HEK293T (cell line): ENCODE measurements around the gene TNK1.

Experiments
- CTCF ChIA-PET: fragments of 350-600 bp; formaldehyde crosslinking; extraction: SDS; loops from one replicate; lab custom pipeline; 2021; ENCODE audit warnings: antibody characterized with exemption, inconsistent platforms; lab: Yijun Ruan, JAX
- POLR2A ChIA-PET: fragments of 350-600 bp; formaldehyde crosslinking; extraction: SDS; loops from one replicate; lab custom pipeline; 2020; ENCODE audit warnings: antibody characterized with exemption, inconsistent platforms; lab: Yijun Ruan, JAX
- DNase-seq: peaks from one replicate; pipeline ENCODE4 v3.0.0; 2012; ENCODE audit warnings: mixed read lengths; ENCODE audit errors: extremely low spot score
- ARNT ChIP-seq: fragments of 450-650 bp; IDR thresholded peaks from 2 replicates; pipeline ENCODE4 v1.6.1; 2017; ENCODE audit warnings: mild to moderate bottlenecking
- BHLHE40 ChIP-seq: fragments of 450-650 bp; IDR thresholded peaks from 2 replicates; pipeline ENCODE4 v1.6.1; 2016; ENCODE audit warnings: mild to moderate bottlenecking, moderate library complexity, borderline replicate concordance
- CTBP1 ChIP-seq: fragments of 450-650 bp; IDR thresholded peaks from 2 replicates; pipeline ENCODE4 v1.6.1; 2016; ENCODE audit warnings: borderline replicate concordance
- ELF4 ChIP-seq: fragments of 450-650 bp; IDR thresholded peaks from 2 replicates; pipeline ENCODE4 v1.6.1; 2017; ENCODE audit warnings: antibody characterized with exemption
- FOXA1 ChIP-seq: fragments of 450-650 bp; IDR thresholded peaks from 2 replicates; pipeline ENCODE4 v1.6.1; 2016; ENCODE audit warnings: mild to moderate bottlenecking
- FOXK2 ChIP-seq: fragments of 450-650 bp; IDR thresholded peaks from 2 replicates; pipeline ENCODE4 v1.6.1; 2016; ENCODE audit warnings: mild to moderate bottlenecking
- FOXM1 ChIP-seq: fragments of 450-650 bp; IDR thresholded peaks from 2 replicates; pipeline ENCODE4 v1.6.1; 2017; ENCODE audit warnings: mild to moderate bottlenecking, borderline replicate concordance
- HDGF ChIP-seq: fragments of 450-650 bp; IDR thresholded peaks from 2 replicates; pipeline ENCODE4 v1.6.1; 2017; ENCODE audit warnings: antibody characterized with exemption, borderline replicate concordance
- L3MBTL2 ChIP-seq: fragments of 450-650 bp; conservative IDR thresholded peaks from 2 replicates; pipeline ENCODE4 v1.6.1; 2016; ENCODE audit warnings: mild to moderate bottlenecking
- LEF1 ChIP-seq: fragments of 450-650 bp; IDR thresholded peaks from 2 replicates; pipeline ENCODE4 v1.6.1; 2017; ENCODE audit warnings: mild to moderate bottlenecking, borderline replicate concordance
- NFRKB ChIP-seq: fragments of 450-650 bp; IDR thresholded peaks from 2 replicates; pipeline ENCODE4 v1.6.1; 2016; ENCODE audit warnings: mild to moderate bottlenecking, moderate library complexity
- PKNOX1 ChIP-seq: fragments of 450-650 bp; IDR thresholded peaks from 2 replicates; pipeline ENCODE4 v1.6.1; 2016
- SP1 ChIP-seq: fragments of 450-650 bp; IDR thresholded peaks from 2 replicates; pipeline ENCODE4 v1.6.1; 2017
- SUZ12 ChIP-seq: fragments of 450-650 bp; IDR thresholded peaks from 2 replicates; pipeline ENCODE4 v1.6.1; 2016; ENCODE audit warnings: mild to moderate bottlenecking
- TARDBP ChIP-seq: fragments of 450-650 bp; IDR thresholded peaks from 2 replicates; pipeline ENCODE4 v1.6.1; 2016
- ZNF384 ChIP-seq: fragments of 450-650 bp; IDR thresholded peaks from 2 replicates; pipeline ENCODE4 v1.6.1; 2016

TNK1 gene

DNA sequence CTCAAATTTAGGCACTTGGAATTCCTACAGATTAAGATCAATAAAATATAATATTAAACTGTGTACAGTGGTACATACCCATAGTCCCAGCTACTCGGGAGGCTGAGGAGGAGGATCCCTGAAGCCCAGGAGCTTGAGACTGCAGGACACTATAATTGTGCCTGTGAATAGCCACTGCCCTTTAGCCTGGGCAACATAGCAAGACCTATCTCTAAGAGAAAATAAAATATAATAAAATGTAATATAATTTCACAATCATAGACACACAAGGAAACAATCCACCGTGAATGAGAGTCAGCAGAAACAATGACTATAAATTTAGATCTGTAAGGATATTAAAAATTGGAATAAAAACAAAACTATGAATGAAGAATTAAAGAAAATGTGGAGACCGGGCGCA is 10.0 kb upstream of the TNK1 start:
- CTCF ChIA-PET = no interaction called here
- POLR2A ChIA-PET = interaction anchor here (0.7 to 1.0 kb wide), 2 partner anchors 11 to 33 kb away, joined by 3 read pairs; partner anchors contain the start of gene TMEM256
- no peak for DNase-seq
- TF ChIP-seq SUZ12 = no peak
- no peak for TF ChIP-seq LEF1
- TF ChIP-seq TARDBP = no peak
- no peak for TF ChIP-seq CTBP1
- no peak for TF ChIP-seq ZNF384
- TF ChIP-seq FOXA1 = no peak
- no peak for TF ChIP-seq HDGF
- TF ChIP-seq ARNT = no peak

- ChIA-PET CTCF (interaction anchor here (1.1 kb wide), 1 partner anchor 12 kb away, joined by 3 read pairs; no protein-coding TSS in a partner anchor), POLR2A (interaction anchor here (1.0 to 1.7 kb wide), 2 partner anchors 20 to 30 kb away, joined by 3 to 7 read pairs; partner anchors contain the start of genes PLSCR3 and TMEM256)
- no peak for DNase-seq
- TF ChIP-seq ZNF384 = no peak
- no peak for TF ChIP-seq TARDBP
- TF ChIP-seq ARNT = no peak
- no peak for TF ChIP-seq LEF1
- no peak for TF ChIP-seq ELF4
- no peak for TF ChIP-seq L3MBTL2
- no peak for TF ChIP-seq SP1
- no peak for TF ChIP-seq NFRKB
- TF ChIP-seq CTBP1 = no peak
- no peak for TF ChIP-seq FOXA1
- TF ChIP-seq PKNOX1 = no peak
Measured at GRCh38 chr17:7374353-7374752, 6.5 kb upstream of the TNK1 start.

DNA sequence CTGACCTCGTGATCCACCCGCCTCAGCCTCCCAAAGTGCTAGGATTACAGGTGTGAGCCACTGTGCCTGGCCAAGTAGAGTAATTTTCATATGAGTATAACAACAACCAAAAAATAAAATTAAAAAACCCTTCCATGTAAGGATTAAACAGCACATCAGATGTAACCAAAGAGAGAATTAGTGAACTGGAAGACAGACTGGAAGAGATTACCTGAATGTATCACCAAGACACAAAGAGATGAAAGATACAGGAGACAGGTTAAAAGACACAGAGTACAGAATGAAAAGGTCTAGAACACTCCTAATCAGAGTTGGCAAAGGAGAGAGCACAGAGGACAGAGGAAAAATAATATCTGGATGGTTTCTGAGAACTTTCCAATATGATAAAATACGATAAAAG is 1.8 kb upstream of the TNK1 start:
- no peak for DNase-seq
- POLR2A ChIA-PET = no interaction called here
- TF ChIP-seq CTBP1 (no peak), FOXK2 (no peak), ZNF384 (no peak), SUZ12 (no peak)
- CTCF ChIA-PET = no interaction called here

DNA sequence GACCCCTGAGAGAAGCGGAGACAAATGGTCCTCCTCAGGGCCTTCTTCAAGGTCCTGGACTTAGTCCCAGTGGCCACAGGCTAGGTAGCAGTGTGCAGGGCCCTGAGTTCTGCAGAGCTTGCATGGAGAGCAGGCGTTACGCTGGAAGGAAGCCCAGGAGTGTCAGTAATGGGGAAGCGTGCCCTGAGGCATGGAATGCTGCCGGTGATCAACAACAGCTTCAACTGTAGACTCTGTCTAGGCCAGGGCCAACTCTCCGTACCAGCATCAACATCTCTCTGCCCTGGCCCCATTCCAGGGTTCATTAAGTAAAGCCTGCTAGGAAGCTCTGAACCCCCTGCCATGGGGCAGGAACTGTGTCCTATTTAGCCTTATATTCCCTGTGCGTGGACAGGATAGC is 568 bp upstream of the TNK1 start:
- TF ChIP-seq L3MBTL2 (no peak), FOXA1 (no peak), PKNOX1 (no peak), FOXK2 (no peak), TARDBP (no peak), NFRKB (no peak), ELF4 (no peak), FOXM1 (no peak), HDGF (no peak), CTBP1 (no peak), LEF1 (no peak), SUZ12 (no peak), ZNF384 (no peak), BHLHE40 (no peak), SP1 (no peak), ARNT (no peak)
- DNase-seq = no peak
- ChIA-PET CTCF (no interaction called here), POLR2A (no interaction called here)

GRCh38 chr17:7382901-7383300 is 2.0 kb downstream of the TNK1 start:
- DNase-seq = no peak
- ChIA-PET POLR2A (no interaction called here), CTCF (no interaction called here)
- TF ChIP-seq NFRKB = no peak
- TF ChIP-seq BHLHE40 = no peak
- TF ChIP-seq SP1 = no peak
- no peak for TF ChIP-seq FOXM1
- TF ChIP-seq FOXK2 = no peak
- TF ChIP-seq SUZ12 = no peak
- TF ChIP-seq ARNT = no peak

DNA sequence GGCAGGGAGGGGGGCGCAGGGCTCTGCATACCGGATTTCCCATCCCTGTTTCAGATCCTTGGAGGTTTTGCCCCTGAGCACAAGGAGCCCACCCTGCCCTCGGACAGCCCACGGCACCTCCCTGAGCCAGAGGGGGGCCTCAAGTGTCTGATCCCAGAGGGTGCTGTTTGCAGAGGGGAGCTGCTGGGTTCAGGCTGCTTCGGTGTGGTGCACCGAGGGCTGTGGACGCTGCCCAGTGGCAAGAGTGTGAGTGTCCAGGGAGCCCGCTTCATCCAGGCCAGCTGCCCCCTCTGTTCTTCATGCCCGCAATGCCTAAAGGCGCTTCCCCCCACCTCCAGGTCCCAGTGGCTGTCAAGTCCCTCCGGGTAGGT is 2.5 kb downstream of the TNK1 start:
- CTCF ChIA-PET = no interaction called here
- POLR2A ChIA-PET = no interaction called here
- TF ChIP-seq LEF1 (no peak), BHLHE40 (no peak)
- DNase-seq = no peak

GRCh38 chr17:7383742-7384488 is 3.0 kb downstream of the TNK1 start:
- DNase-seq = no peak
- ChIA-PET POLR2A (no interaction called here), CTCF (no interaction called here)
- TF ChIP-seq LEF1 = no peak
- no peak for TF ChIP-seq ELF4

DNA sequence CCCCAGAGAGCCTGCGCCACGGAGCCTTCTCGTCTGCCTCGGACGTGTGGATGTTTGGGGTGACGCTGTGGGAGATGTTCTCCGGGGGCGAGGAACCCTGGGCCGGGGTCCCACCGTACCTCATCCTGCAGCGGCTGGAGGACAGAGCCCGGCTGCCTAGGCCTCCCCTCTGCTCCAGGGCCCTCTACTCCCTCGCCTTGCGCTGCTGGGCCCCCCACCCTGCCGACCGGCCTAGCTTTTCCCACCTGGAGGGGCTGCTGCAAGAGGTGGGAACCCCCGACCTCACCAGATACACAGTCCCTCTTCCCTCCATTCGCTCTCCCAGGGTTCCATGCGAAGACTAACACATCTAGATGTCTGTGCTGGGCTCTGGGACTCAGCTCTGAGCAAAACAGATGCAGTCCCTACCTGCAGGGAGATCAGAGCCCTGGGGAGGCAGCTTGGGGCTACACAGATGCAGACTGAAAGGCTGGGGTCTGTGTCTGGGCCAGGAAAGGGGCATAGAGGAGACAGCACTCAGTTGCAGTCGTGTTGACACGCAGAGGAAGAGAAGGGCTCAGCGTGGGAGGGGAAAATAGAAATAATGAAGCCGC is 3.7 kb downstream of the TNK1 start:
- ChIA-PET CTCF (no interaction called here), POLR2A (interaction anchor here (1.2 kb wide), 1 partner anchor 20 kb away, joined by 3 read pairs; the partner anchor contains the start of gene TMEM256)
- no peak for TF ChIP-seq SP1
- TF ChIP-seq CTBP1 = no peak
- no peak for TF ChIP-seq SUZ12
- TF ChIP-seq LEF1 = no peak
- no peak for TF ChIP-seq HDGF
- no peak for TF ChIP-seq FOXK2
- no peak for TF ChIP-seq FOXA1
- no peak for TF ChIP-seq NFRKB
- no peak for TF ChIP-seq ELF4
- no peak for TF ChIP-seq PKNOX1
- TF ChIP-seq TARDBP = no peak
- TF ChIP-seq BHLHE40 = no peak
- no peak for TF ChIP-seq ARNT
- no peak for TF ChIP-seq L3MBTL2
- TF ChIP-seq ZNF384 = no peak
- DNase-seq = no peak
